Tibial artery (tissue), 4 donors: Measurements from ENCODE around the gene PRXL2C.

ENCODE experiments used
- DNase-seq, 2 donors: peaks; one replicate each; pipeline ENCODE4 v3.0.0-alpha.2; 2019
- H3K27ac ChIP-seq, 2 donors: fragments of 200-600 bp; sonication (generic) in 1 of 2; 1 replicate in 1 of 2; 2 replicates in 1 of 2; pipeline ENCODE4 v1.5.1; 2018 to 2019; ENCODE audit warnings: mild to moderate bottlenecking in 1 of 2
- H3K27me3 ChIP-seq, 2 donors: fragments of 200-600 bp; sonication (generic) in 1 of 2; one replicate each; pipeline versions ENCODE4 v1.5.1 to v1.6.0; 2016 to 2019
- H3K36me3 ChIP-seq, 3 donors: fragments of 200-600 bp; sonication (generic) in 2 of 3; one replicate each; pipeline ENCODE4 v1.5.1; 2016 to 2019; ENCODE audit warnings: mild to moderate bottlenecking in 2 of 3
- H3K4me1 ChIP-seq, 4 donors: fragments of 200-600 bp; sonication (generic) in 2 of 4; 1 replicate in 3 of 4; 2 replicates in 1 of 4; pipeline ENCODE4 v1.5.1; 2016 to 2019
- H3K4me3 ChIP-seq, 2 donors: fragments of 200-600 bp; sonication (generic) in 1 of 2; 1 replicate in 1 of 2; 2 replicates in 1 of 2; pipeline ENCODE4 v1.5.1; 2018 to 2019; ENCODE audit warnings: mild to moderate bottlenecking in 2 of 2
- H3K9me3 ChIP-seq, 3 donors: fragments of 200-600 bp; sonication (generic) in 1 of 3; one replicate each; pipeline ENCODE4 v1.5.1; 2016 to 2019
- CTCF ChIP-seq, 2 experiments: fragments of 200-600 bp in 1 of 2; fragments of 450-650 bp in 1 of 2; IDR thresholded peaks; one replicate each; pipeline ENCODE4 v1.5.1; 2017 to 2019; ENCODE audit warnings: antibody characterized with exemption in 2 of 2, mild to moderate bottlenecking in 1 of 2, moderate library complexity in 1 of 2
- intact Hi-C: fragments of 100-400 bp; cut with DNase I; formaldehyde crosslinking; loops from one replicate; pipeline ENCODE4 v1.15.0; 2023; ENCODE audit warnings: low total_unique reads

Gene PRXL2C

DNA sequence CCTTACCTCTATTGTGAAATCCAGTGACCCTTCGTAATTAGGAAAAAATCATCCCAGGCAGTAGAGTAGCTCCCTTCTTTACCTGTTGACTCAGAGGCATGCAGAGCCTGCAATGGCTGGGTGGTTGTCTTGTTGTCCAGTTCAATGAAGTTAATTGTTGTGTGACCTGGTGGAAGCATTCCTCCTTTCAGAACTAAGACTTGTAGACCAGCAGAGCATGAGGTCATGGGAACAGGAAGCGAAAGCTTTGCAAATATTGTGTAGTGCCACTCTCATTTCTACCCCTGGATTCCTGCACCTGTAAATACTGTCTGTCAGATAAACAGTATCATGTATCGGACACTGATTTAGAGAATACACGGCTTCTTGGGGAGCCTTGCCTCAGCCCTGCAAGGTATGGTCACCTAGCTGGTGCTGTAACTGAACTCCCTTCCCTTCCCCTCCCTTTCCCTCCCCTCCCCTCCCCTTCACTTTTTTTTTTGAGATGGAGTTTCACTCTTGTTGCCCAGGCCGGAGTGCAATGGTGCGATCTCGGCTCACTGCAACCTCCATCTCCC lies 5.7 kb upstream of the PRXL2C start:
- intact Hi-C loops: loop anchor here (10.0 kb wide), 1 partner anchor 436 kb away; no protein-coding TSS in a partner anchor
- no peaks in the 10 kb centered on the region for H3K9me3 ChIP-seq
- no peaks in the 10 kb centered on the region for H3K36me3 ChIP-seq
- H3K27me3 ChIP-seq: no peaks in the 10 kb centered on the region
- H3K4me1 ChIP-seq: peaks cover 0 to 2% (median under 1%) of the 10 kb centered on the region in 4 donors
- no peak for TF ChIP-seq CTCF (IDR thresholded peaks at IDR 0.05)
- H3K4me3 ChIP-seq: no peak overlapping the region
- no peak for DNase-seq
- H3K27ac ChIP-seq: no peak overlapping the region

DNA sequence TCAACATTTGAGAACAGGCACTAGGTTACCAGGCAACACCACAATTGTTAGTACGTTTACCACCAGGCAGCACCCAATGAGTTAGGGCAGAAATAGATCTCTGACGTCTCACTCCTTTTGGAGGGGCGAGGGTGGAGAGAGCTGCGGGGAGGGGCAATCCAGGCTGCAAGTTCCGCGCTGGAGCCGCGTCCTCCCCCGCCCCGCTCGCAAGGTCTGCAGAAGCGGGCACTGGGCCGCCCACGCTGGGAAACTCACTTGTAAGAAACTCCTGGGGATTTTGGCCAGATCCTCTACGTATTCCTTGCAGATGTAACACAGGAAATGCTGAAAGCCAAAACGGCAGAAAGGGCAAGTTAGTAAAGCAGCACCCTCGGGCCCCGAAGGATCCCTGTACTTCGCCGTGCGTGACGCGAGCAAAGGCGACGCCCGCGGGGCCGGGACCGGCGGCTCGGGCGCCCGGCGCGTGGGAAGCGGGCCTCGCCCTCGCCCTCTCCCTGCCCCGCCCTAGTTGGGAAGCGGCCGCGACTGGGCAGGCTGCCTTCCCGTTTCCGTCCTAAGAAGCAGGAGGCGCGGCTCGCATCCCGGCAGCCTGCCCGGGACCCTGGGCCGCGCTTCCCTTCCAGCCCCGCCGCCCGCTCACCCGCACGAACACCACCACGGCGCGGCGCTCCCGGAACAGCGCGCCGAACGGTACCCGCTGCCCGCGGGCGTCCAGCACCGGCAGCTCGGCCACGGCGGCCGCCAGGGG lies 493 bp downstream of the PRXL2C start:
- intact Hi-C loops: loop anchor here (2.0 to 10.0 kb wide), 2 partner anchors 200 to 236 kb away; partner anchors contain the start of genes HABP4 and ZNF367
- Histone ChIP-seq H3K9me3 (no peaks in the 10 kb centered on the region), H3K4me1 (peaks cover 0 to 20% (median 6%) of the 10 kb centered on the region in 4 donors), H3K36me3 (peaks cover 17 to 20% (median 19%) of the 10 kb centered on the region in 3 donors), H3K27ac (peak overlapping the region; percentile 99 to 100), H3K27me3 (no peaks in the 10 kb centered on the region), H3K4me3 (peak overlapping the region; percentile 66 to 82)
- peak in 1 of 2 experiments; percentile 44 for TF ChIP-seq CTCF (IDR thresholded peaks at IDR 0.05)
- DNase-seq: peak; percentile 83 to 95

DNA sequence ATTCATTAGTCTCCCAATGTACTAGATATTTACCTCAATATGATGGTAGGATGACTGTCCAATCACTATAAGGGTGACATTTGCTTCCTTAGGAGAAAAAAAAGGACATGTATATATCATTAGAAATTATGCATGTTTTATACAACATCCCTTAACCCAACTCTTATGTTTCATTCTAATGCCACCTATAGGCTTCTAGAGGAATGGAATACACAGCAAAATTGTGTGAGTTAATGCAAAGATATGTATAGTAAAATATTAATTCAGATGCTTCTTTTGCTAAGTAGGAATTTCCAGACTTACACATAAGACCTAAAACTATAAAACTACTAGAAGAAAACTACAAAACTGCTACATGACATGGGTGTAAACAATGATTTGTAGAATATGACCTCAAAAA lies 3.5 kb downstream of the PRXL2C start:
- H3K27me3 ChIP-seq: no peaks in the 10 kb centered on the region
- DNase-seq: no peak
- no peaks in the 10 kb centered on the region for H3K9me3 ChIP-seq
- peak in 1 of 2 experiments; percentile 11 for TF ChIP-seq CTCF (IDR thresholded peaks at IDR 0.05)
- intact Hi-C loops: loop anchor here (10.0 kb wide), 1 partner anchor 197 kb away; the partner anchor contains the start of gene HABP4
- H3K36me3 ChIP-seq: peaks cover 37 to 42% (median 41%) of the 10 kb centered on the region in 3 donors
- no peak overlapping the region for H3K27ac ChIP-seq
- peaks cover 0 to 24% (median 6%) of the 10 kb centered on the region in 4 donors for H3K4me1 ChIP-seq
- H3K4me3 ChIP-seq: no peak overlapping the region

- DNase-seq: no peak
Measured at GRCh38 chr9:96649620-96650324, 5.3 kb downstream of the PRXL2C start.

More at GRCh38 chr9:96649620-96650324, 5.3 kb downstream of the PRXL2C start:
- Histone ChIP-seq H3K4me1 (peaks cover 0 to 30% (median 4%) of the 10 kb centered on the region in 4 donors), H3K27me3 (no peaks in the 10 kb centered on the region), H3K27ac (no peak overlapping the region), H3K4me3 (no peak overlapping the region), H3K36me3 (peaks cover 53 to 59% (median 55%) of the 10 kb centered on the region in 3 donors), H3K9me3 (no peaks in the 10 kb centered on the region)
- intact Hi-C loops: loop anchor here (10.0 kb wide), 1 partner anchor 195 kb away; the partner anchor contains the start of gene HABP4
- TF ChIP-seq CTCF (IDR thresholded peaks at IDR 0.05): no peak
